GM19240 (cell line): ENCODE measurements around the gene SMYD3.

ENCODE experiments used
- DNase-seq: peaks from one replicate; pipeline ENCODE4 v3.0.0; 2011; ENCODE audit warnings: low spot score; ENCODE audit not compliant: insufficient read length

SMYD3 gene

GRCh38 chr1:246506674-246507481 is at the start of gene SMYD3:
Gene SMYD3, minus strand, starts transcription at chr1:246507279.
- DNase-seq, result peak; percentile 76

DNA sequence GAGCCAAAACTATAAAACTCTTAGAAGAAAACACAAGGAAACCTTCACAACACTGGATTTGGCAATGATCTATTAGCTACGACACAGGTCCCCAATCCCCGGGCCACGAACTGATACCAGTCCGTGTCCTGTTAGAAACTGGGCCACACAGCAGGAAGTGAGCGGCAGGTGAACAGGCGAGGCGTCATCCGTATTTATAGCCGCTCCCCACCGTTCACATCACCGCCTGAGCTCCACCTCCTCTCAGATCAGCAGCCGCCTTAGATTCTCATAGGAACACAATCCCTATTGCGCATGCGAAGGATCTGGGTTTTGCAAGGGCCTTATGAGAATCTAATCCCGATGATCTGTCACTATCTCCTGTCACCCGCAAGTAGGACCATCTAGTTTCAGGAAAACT is 47.1 kb upstream of the SMYD3 start:
- no peak for DNase-seq

GRCh38 chr1:246552110-246552509 is 45.0 kb upstream of the SMYD3 start:
- no peak for DNase-seq

GRCh38 chr1:246550402-246550801 is 43.3 kb upstream of the SMYD3 start:
- DNase-seq, result no peak

- DNase-seq, result no peak
These were observed 42.6 kb upstream of the SMYD3 start for GRCh38 chr1:246549665-246550064.

DNA sequence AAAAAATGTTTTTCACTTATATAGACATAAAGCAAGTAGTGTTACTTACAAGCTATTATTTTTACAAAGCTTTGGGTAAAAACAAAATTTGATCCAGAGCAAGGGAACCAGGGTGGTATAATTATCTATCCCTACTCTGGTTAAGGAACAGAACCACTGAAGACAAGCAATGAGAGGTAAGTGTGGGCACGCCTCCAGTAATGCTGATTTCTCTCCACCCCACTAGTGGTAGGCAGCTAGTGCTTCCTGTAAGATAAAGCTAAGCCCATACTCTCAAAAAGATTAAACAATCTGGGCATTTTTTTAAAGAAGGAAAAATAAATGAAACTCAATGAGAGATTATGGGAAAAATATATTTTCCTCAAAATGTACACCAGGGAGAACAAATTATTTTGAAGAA is 36.9 kb upstream of the SMYD3 start:
- DNase-seq, result no peak

GRCh38 chr1:246540738-246541491 is 33.8 kb upstream of the SMYD3 start:
- DNase-seq, result no peak

- DNase-seq, result no peak
These were observed 30.8 kb upstream of the SMYD3 start for GRCh38 chr1:246537887-246538286.

DNA sequence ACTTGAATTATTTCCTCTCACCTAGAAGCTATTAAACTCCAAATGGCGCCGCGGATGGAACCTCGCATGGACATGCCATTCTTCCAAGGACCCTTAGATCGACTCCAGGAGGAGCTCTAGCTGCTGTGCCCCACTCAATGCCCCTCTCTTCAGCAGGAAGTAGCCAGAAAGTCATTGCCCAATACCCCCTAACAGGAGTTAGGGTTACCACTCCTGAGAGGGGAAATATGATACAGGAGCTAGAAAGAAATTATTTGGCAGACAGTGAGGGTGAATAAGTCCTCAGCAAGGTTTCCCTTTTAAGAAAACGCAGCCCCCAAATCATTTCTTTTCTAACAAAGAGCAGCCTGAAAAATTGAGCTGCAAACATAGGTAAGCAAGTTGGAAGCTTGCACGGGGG is 30.4 kb upstream of the SMYD3 start:
- DNase-seq, result no peak

DNA sequence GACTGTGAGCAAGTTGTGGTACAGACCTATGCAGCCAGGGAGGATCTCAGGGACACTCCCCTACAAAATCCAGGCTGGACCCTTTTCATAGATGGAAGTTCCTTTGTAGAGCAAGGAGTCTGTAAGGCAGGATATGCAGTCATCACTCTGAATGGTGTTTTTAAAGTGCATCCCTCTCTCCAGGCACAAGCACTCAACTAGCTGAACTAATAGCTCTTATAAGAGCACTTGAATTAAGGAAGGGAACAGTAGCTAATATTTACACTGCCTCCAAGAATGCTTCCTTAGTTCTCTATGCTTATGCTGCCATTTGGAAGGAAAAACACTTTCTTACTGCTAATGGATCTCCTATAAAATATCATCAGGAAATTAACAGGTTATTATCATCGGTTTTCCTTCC is 27.0 kb upstream of the SMYD3 start:
- DNase-seq, result no peak

DNA sequence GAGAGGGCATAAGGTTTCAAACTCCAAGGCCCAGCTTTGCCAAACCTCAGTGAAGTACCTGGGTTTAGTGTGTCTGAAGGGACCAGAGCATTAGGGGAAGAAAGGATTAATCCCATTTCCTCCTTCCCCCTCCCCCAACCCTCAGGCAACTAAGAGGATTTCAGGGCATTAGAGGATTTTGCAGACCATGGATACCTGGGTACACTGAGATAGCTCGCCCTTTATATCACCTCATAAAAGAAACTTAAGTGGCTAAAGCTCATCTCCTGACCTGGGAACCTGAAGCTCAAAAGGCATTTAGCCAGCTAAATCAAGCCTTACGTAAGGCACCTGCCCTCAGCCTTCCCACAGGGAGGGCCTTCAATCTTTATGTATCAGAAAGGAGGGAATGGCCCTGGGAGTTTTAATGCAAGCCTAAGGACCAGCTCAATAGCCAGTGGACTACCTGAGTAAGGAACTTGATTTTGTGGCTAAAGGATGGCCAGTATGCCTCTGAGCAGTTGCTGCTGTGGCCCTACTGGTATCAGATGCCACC is 26.4 kb upstream of the SMYD3 start:
- DNase-seq, result no peak

GRCh38 chr1:246532519-246532918 is 25.4 kb upstream of the SMYD3 start:
- no peak for DNase-seq

GRCh38 chr1:246530482-246530881 is 23.4 kb upstream of the SMYD3 start:
- no peak for DNase-seq

DNA sequence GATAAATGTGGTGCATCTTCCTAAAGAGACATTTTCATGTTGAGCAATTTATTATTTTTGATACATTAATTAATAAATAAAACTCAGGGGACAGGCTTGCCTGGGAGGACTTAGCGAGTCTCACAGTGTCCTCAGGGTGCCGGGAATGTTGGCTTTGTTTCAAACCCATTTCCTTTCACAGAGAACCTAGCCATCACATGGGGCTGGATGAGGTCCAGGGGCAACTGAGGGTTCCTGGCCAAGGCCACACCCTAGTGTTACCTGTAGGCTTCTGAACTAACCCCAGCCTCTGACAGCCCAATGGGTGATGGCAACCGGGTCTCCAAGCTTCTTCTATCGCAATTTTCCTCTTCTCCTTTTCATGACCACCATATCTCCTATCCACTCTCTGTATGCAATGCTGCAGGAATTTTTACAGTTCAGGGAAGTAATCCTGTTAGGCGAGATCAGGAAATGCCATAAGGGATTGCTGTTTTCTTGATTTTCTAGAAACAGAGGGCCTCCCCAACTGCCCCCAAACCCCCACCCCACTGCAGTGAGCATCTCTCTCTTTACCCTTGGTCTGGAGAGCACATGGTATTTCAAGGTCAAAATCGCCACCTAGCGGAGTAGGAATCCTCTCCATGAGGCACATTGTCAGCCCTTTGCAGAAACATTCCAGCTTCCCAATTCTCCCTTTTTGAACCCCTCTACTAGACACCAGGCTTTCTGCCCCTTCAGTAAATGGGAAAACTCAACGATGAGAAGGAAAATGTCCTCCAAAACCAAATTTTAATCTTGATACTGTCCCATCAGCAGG is 22.1 kb upstream of the SMYD3 start:
- DNase-seq, result no peak

DNA sequence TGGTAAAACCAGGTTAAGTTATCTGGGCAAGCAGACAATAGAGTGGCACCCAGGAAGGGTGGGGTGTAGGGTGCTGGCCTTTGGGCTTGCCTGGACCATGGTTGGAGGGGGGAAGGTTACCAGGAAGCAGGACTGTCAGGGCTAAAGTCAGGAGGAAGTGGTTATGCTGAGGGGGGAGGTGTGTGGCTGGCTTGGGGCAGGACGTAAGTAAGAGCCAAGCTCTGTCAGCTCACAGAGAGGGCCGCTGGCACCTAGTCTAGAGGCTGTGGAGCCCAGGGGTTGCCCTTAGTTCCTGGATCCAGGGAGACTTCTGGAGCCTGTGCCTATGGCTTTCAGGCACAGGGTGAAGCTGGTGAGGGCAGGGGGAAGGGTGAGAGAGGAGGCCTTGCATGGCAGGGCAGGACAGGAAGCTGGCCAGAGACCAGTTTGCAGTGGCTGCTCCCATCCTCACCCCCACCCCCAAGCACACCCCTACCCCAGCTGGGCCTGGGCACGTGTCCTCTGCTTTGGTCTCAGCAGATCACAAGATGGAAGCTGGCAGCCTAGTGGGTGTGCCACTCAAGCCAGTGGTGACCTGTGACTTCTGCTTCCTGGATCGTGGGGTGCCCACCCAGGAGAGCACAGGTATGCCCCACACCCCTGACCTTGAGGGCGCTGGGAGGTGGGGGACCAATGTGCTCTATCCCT is 20.5 kb upstream of the SMYD3 start:
- DNase-seq, result no peak

GRCh38 chr1:246526915-246527314 is 19.8 kb upstream of the SMYD3 start:
- no peak for DNase-seq

DNA sequence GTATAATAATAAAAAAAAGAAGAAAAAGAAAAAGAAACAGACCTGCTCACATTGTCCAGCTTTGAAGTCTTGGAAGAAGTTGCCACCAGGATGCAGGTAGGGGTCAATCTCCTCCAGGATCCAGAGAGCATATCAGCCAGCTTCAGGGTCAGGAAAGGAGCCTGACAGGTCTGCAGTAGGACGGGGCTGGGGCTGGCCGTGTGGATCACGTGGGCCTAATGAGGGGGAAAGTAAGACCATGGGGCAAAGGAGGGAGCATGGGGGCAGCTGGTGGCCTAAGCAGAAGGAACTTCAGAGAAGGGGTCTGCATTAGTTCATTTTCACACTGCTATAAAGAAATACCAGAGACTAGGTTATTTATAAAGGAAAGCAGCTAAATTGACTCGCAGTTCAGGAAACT is 19.3 kb upstream of the SMYD3 start:
- DNase-seq, result no peak

DNA sequence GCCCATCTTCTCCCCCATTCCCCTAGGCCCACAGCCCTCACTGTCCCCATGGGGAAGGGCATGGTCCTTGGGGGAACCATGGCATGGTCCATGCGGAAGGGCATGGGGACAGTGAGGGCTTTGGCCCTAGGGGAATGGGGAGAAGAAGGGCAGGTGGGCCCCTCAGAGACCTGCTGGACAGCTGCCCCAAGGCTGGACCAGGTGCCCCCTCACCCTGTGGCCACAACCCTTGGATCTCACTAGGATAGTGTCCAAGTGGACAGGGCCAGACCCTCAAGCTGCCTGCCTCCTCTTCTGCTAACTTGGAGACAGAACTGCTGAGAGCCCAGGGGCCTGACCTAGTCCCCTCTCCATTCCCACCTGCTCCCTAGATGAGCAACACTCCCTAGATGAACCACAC is 12.4 kb upstream of the SMYD3 start:
- no peak for DNase-seq

DNA sequence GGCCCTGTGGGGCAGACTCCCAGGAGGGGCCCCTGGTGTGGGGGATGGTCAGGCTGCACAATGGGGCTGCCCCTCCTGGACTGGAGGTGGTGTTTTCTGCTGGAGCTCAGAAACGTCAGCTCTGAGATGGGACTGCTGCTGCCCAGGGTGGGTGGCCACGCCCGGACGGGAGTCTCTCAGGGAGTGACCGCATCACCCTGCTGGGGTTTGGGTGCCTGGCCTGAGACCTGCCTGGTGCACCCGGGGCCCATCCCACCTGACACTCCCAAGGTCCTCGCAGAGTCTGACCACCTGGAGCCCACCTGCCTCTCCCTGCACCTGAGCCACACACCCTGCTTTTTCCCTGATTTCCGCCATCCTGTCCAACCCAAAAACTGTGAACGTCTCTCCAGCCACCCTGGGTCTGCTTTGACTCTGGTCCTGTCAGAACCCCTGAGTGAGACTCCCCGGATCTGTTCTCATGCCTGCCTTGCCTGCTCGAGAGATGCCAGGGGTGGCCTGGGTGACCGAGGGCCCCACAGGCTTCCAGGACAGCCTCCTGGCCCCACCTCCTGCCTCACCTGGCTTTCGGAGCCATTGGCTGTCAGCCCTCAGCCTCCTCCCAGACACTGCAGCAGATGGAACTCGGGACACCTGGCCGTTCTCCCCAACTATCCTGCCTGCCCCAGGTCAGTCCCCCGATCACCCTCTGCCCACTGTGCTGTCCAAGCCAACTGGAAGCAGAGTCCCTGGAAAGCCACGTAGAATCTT is 11.6 kb upstream of the SMYD3 start:
- DNase-seq, result no peak

- DNase-seq, result no peak
These were observed 10.3 kb upstream of the SMYD3 start for GRCh38 chr1:246517391-246517790.
